ENCODE measurements around the gene CAPZA2. TPM values are rescaled to one million over a fixed set of nuclear protein-coding genes. Genes with fewer than 3 reads are reported as not detected.
"Not testable (repeated sequence)": the region's sequence is repeated elsewhere in the genome, so short reads cannot be mapped to it uniquely, and the experiment has no call there.

The CAPZA2 gene
- total and polyA plus RNA-seq, 2 experiments from 2014 or later = 150 to 348 TPM

- no peak for TF ChIP-seq CTCF (IDR thresholded peaks at IDR 0.05; ENCODE audit: low read depth, low read length)
- no peak overlapping the region for H3K27ac ChIP-seq
- no peak for DNase-seq (ENCODE audit: low read depth in 1 of 2, low spot score in 1 of 2)
These were observed 107.0 kb downstream of the CAPZA2 start for GRCh38 chr7:116969371-116969902.

DNA sequence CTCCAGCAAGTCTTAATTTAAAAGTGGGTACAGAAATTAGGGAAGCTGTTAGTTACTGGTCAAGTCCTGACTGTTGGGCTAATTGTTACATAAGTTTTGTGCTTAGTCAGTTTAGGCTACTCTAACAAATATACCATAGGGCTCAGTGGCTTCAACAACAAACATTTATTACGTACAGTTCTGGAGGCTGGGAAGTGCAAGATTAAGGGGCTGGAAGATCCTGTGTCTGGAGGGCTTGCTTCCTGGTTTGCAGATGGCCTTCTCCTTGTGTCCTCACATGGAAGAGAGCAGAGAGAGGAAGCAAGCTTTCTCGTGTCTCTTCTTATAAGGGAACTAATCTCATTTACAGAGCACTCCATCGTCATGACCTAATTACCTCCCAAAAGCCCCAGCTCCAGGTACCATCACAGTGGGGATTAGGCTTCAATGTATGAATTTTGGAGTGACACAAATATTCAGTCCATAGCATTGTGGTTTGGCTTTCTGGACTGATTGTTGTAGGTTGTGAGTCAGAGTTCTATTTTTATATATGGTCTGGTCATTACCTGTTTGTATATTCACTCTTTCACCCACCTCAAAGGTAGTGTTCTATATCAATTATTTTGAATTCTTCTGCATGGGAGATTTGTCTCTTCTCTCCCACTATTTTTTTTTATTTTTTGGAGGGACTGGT lies 108.0 kb downstream of the CAPZA2 start:
- no peak for TF ChIP-seq CTCF (IDR thresholded peaks at IDR 0.05; ENCODE audit: low read depth, low read length)
- Histone ChIP-seq H3K36me3 (no peaks in the 10 kb centered on the region), H3K27ac (no peak overlapping the region), H3K9me3 (ENCODE audit: low read depth) (no peaks in the 10 kb centered on the region), H3K4me1 (ENCODE audit: low read depth) (peaks cover 13% of the 10 kb centered on the region), H3K27me3 (no peaks in the 10 kb centered on the region), H3K4me3 (no peak overlapping the region)
- DNase-seq (ENCODE audit: low read depth in 1 of 2, low spot score in 1 of 2) = no peak

More at GRCh38 chr7:116969371-116969902, 107.0 kb downstream of the CAPZA2 start:
- Histone ChIP-seq H3K4me1 (ENCODE audit: low read depth) (peaks cover 13% of the 10 kb centered on the region), H3K4me3 (no peak overlapping the region), H3K27me3 (no peaks in the 10 kb centered on the region), H3K9me3 (ENCODE audit: low read depth) (no peaks in the 10 kb centered on the region), H3K36me3 (no peaks in the 10 kb centered on the region)

DNA sequence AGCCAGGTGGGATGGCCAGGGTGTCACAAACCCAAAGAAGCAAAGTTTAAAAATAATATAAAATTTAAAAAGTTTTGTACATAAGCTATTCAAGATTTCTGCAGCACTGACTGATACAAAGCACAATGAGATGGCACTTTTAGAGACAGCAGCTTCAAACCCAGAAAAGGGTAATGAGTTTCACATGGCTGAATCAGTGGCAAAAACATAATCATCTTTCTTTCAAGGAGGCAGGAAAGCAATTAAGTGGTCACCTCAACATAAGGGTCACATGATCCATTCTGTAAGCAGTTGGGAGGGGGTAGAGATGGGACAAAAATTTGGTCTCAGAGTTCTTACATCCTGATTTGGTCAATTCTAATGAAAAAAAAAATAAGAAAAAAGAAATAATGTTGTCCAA lies 108.8 kb downstream of the CAPZA2 start:
- H3K27me3 ChIP-seq; H3K9me3 ChIP-seq (ENCODE audit: low read depth); H3K4me3 ChIP-seq; DNase-seq (ENCODE audit: low read depth in 1 of 2, low spot score in 1 of 2); H3K36me3 ChIP-seq; H3K27ac ChIP-seq: not testable (repeated sequence)
- peaks cover 13% of the 10 kb centered on the region for H3K4me1 ChIP-seq (ENCODE audit: low read depth)

Other genes with a start within 250 kb of the CAPZA2 start
- gene MET, start 190.4 kb upstream of the CAPZA2 start, total RNA-seq = 0.88 and 1.8 TPM in 2 replicates
- gene MET, start 190.4 kb upstream of the CAPZA2 start, polyA plus RNA-seq = 1.9 and 2.6 TPM in 2 replicates
- gene ST7, start 90.9 kb downstream of the CAPZA2 start, total RNA-seq = 74.2 and 83.5 TPM in 2 replicates
- gene ST7, start 90.9 kb downstream of the CAPZA2 start, polyA plus RNA-seq = 96.7 and 108 TPM in 2 replicates